GM12878 (cell line): ENCODE results near the gene SEMA3D.

Experiments
- CHD4 ChIP-seq: fragments of 200-600 bp; sonication (generic); IDR thresholded peaks from 2 replicates; pipeline ENCODE4 v1.6.1; 2016; ENCODE audit warnings: mild to moderate bottlenecking
- CTCF ChIP-seq, 3 experiments: IDR thresholded peaks in 2 of 3; conservative IDR thresholded peaks in 1 of 3; 2 replicates each; pipeline ENCODE4 v1.5.1; 2011; ENCODE audit warnings: low read depth in 3 of 3, low read length in 3 of 3, mild to moderate bottlenecking in 3 of 3, control low read depth in 2 of 3, moderate library complexity in 2 of 3, inconsistent platforms in 1 of 3, mixed read lengths in 1 of 3; ENCODE audit not compliant: control insufficient read depth in 2 of 3, insufficient read depth in 1 of 3; ENCODE audit errors: extremely low read depth in 1 of 3
- EP300 ChIP-seq, 2 experiments: fragments of 150-350 bp in 1 of 2; IDR thresholded peaks; 2 replicates each; pipeline ENCODE4 v1.6.1; 2011 to 2012; ENCODE audit warnings: low read depth in 2 of 2, low read length in 2 of 2, borderline replicate concordance in 1 of 2, improper control_type of control experiment in 1 of 2, inconsistent platforms in 1 of 2; ENCODE audit not compliant: control insufficient read depth in 1 of 2
- EZH2 ChIP-seq: IDR thresholded peaks from 2 replicates; pipeline ENCODE4 v1.6.1; 2012; ENCODE audit warnings: low read depth, mild to moderate bottlenecking, control low read depth, inconsistent platforms, low read length, borderline replicate concordance; ENCODE audit not compliant: control insufficient read depth
- POLR2A ChIP-seq: IDR thresholded peaks from 2 replicates; pipeline ENCODE4 v1.6.1; 2011; ENCODE audit warnings: low read depth, mild to moderate bottlenecking, low read length
- ZBTB11 ChIP-seq: fragments of 450-650 bp; formaldehyde crosslinking; IDR thresholded peaks from 2 replicates; pipeline ENCODE4 v1.5.0; 2022; ENCODE audit warnings: mild to moderate bottlenecking, missing genetic modification characterization
- ZBTB33 ChIP-seq: fragments of 450-650 bp; IDR thresholded peaks from 2 replicates; pipeline ENCODE4 v1.6.1; 2017; ENCODE audit warnings: mild to moderate bottlenecking

- no peak for TF ChIP-seq EP300 (IDR thresholded peaks at IDR 0.05; ENCODE audit: borderline replicate concordance in 1 of 2, control insufficient read depth in 1 of 2, low read depth in 2 of 2, low read length in 2 of 2)
- TF ChIP-seq CTCF (IDR thresholded peaks at IDR 0.05 in 2 of 3, conservative IDR thresholded peaks at IDR 0.05 in 1 of 3; ENCODE audit: control insufficient read depth in 2 of 3, extremely low read depth in 1 of 3, insufficient read depth in 1 of 3, low read depth in 3 of 3, low read length in 3 of 3): no peak
- no peak for TF ChIP-seq EZH2
- no peak for TF ChIP-seq CHD4
- TF ChIP-seq POLR2A: no peak
- TF ChIP-seq ZBTB33: no peak
- TF ChIP-seq ZBTB11 (CRISPR knock-in tag): no peak
Measured at GRCh38 chr7:85213500-85213899, 26.6 kb upstream of the SEMA3D start.
